K562 (cell line): ENCODE measurements around the gene FCAMR. TPM values are rescaled to one million over a fixed set of nuclear protein-coding genes. Genes with fewer than 3 reads are reported as not detected.

Experiments used
- ATAC-seq: fragments of 200-7000 bp; cut with Tn5 transposase; 3 replicates; pipeline ENCODE4 v1.9.1; 2020; ENCODE audit warnings: moderate library complexity
- BruUV-seq: library from RNA; stranded (reverse); fragments of 400-500 nt; replicated peaks from 2 replicates; lab custom pipeline; 2021; lab: Mats Ljungman, UMichigan
- CTCF ChIA-PET: fragments of 300-600 bp; formaldehyde crosslinking; extraction: SDS; loops from one replicate; lab custom pipeline; 2021; ENCODE audit warnings: low intra/inter-chr PET ratio; lab: Yijun Ruan, JAX
- POLR2A ChIA-PET: fragments of 300-600, 350-650 bp; sonication (Branson Sonifier 250); formaldehyde crosslinking; extraction: SDS; loops from one replicate; lab custom pipeline; 2021; ENCODE audit warnings: antibody characterized with exemption, inconsistent platforms; lab: Yijun Ruan, JAX
- DNase-seq, 4 experiments: peaks; one replicate each; pipeline versions ENCODE4 v3.0.0 to v3.0.0-alpha.2; 2011 to 2018; ENCODE audit warnings: low spot score in 3 of 4, mixed read lengths in 3 of 4; ENCODE audit errors: extremely low read depth in 1 of 4
- FAIRE-seq: peaks from 2 replicates; lab custom pipeline; 2011; peaks lifted over from hg19 to GRCh38; lab: Jason Lieb, UNC
- H2AFZ ChIP-seq: 2 replicates; pipeline ENCODE4 v1.6.0; 2011; ENCODE audit warnings: low read depth, low read length, control low read depth, inconsistent platforms
- H3K27ac ChIP-seq: fragments of 200-600 bp; 3 replicates; pipeline ENCODE4 v1.8.0; 2011; ENCODE audit warnings: low read depth, mild to moderate bottlenecking, control low read depth, inconsistent platforms, low read length, moderate library complexity, mixed read lengths; ENCODE audit errors: extremely low read depth
- H3K27me3 ChIP-seq, 2 experiments: fragments of 300-600 bp in 1 of 2; 2 replicates in 1 of 2; 3 replicates in 1 of 2; pipeline versions ENCODE4 v1.6.0 to v1.8.0; 2011; ENCODE audit warnings: inconsistent platforms in 2 of 2, low read length in 2 of 2, mild to moderate bottlenecking in 1 of 2, mixed read lengths in 1 of 2, moderate library complexity in 1 of 2; ENCODE audit not compliant: control insufficient read depth in 2 of 2, insufficient read depth in 2 of 2
- H3K36me3 ChIP-seq: fragments of 300-600 bp; 3 replicates; pipeline ENCODE4 v1.8.0; 2011; ENCODE audit warnings: mild to moderate bottlenecking, low read length, inconsistent platforms; ENCODE audit not compliant: control insufficient read depth, insufficient read depth
- H3K4me1 ChIP-seq, 2 experiments: fragments of 200-600 bp in 1 of 2; replicated peaks in 1 of 2; 2 replicates in 1 of 2; 3 replicates in 1 of 2; pipeline versions ENCODE4 v1.5.1 to v1.8.0; 2011; ENCODE audit warnings: inconsistent platforms in 2 of 2, low read length in 2 of 2, mild to moderate bottlenecking in 1 of 2, mixed read lengths in 1 of 2, moderate library complexity in 1 of 2; ENCODE audit not compliant: control insufficient read depth in 2 of 2, insufficient read depth in 2 of 2
- H3K4me2 ChIP-seq: 2 replicates; pipeline ENCODE4 v1.6.1; 2011; ENCODE audit warnings: low read length, control low read depth, inconsistent platforms, mixed read lengths; ENCODE audit not compliant: insufficient read depth
- H3K4me3 ChIP-seq: fragments of 200-600 bp; sonication (generic), shearing (Covaris generic); 2 replicates; pipeline ENCODE4 v1.5.1; 2016; ENCODE audit warnings: control low read depth, inconsistent platforms
- H3K79me2 ChIP-seq: fragments of 200-600 bp; 3 replicates; pipeline ENCODE4 v1.8.0; 2011; ENCODE audit warnings: low read length, inconsistent platforms; ENCODE audit not compliant: control insufficient read depth, insufficient read depth
- H3K9ac ChIP-seq, 2 experiments: 2 replicates each; pipeline versions ENCODE4 v1.6.0 to v1.6.1; 2011; ENCODE audit warnings: low read depth in 2 of 2, low read length in 2 of 2, control low read depth in 1 of 2, inconsistent platforms in 1 of 2, mild to moderate bottlenecking in 1 of 2, mixed read lengths in 1 of 2; ENCODE audit not compliant: insufficient read depth in 1 of 2
- H3K9me1 ChIP-seq: one replicate; pipeline ENCODE4 v1.6.0; 2011; ENCODE audit warnings: inconsistent platforms, mild to moderate bottlenecking, low read length, moderate library complexity; ENCODE audit not compliant: control insufficient read depth, insufficient read depth
- H3K9me3 ChIP-seq: replicated peaks from 2 replicates; pipeline ENCODE4 v1.5.1; 2011; ENCODE audit warnings: low read depth, low read length, inconsistent platforms; ENCODE audit not compliant: control insufficient read depth, insufficient read depth
- H4K20me1 ChIP-seq: replicated peaks from 2 replicates; pipeline ENCODE4 v1.6.1; 2011; ENCODE audit warnings: low read length, inconsistent platforms, mixed read lengths; ENCODE audit not compliant: control insufficient read depth, insufficient read depth
- HIVEP1 ChIP-seq: fragments of 250-450 bp; sonication (Bioruptor Pico); IDR thresholded peaks from 2 replicates; pipeline ENCODE4 v1.4.0; 2020; ENCODE audit warnings: mild to moderate bottlenecking
- POLR3G ChIP-seq: IDR thresholded peaks from 2 replicates; pipeline ENCODE4 v1.6.1; 2011; ENCODE audit not compliant: insufficient read length, insufficient replicate concordance; ENCODE audit errors: extremely low read depth
- PURB ChIP-seq: sonication (generic); formaldehyde crosslinking; IDR thresholded peaks from 2 replicates; pipeline ENCODE4 v1.9.0; 2021; ENCODE audit warnings: low read depth, mild to moderate bottlenecking, missing genetic modification reagents
- RERE ChIP-seq: sonication (generic); formaldehyde crosslinking; IDR thresholded peaks from 2 replicates; pipeline ENCODE4 v1.8.0; 2023; ENCODE audit warnings: missing genetic modification reagents, mild to moderate bottlenecking, borderline replicate concordance
- RHOXF2B ChIP-seq: fragments of 250-450 bp; sonication (Bioruptor Pico); conservative IDR thresholded peaks from 2 replicates; pipeline ENCODE4 v1.5.1; 2021
- ZBTB5 ChIP-seq: fragments of 450-650 bp; IDR thresholded peaks from 2 replicates; pipeline ENCODE4 v1.6.1; 2017; ENCODE audit warnings: antibody characterized with exemption
- ZNF384 ChIP-seq: IDR thresholded peaks from 2 replicates; pipeline ENCODE4 v1.6.1; 2012; ENCODE audit warnings: low read depth, low read length, improper control_type of control experiment
- ZNF589 ChIP-seq: fragments of 200-800 bp; sonication (Bioruptor generic); IDR thresholded peaks from 2 replicates; pipeline ENCODE4 v1.6.1; 2016; ENCODE audit warnings: low read depth, missing genetic modification characterization, missing compliant biosample characterization
- ZNF717 ChIP-seq: fragments of 250-450 bp; sonication (Bioruptor Pico); IDR thresholded peaks from 2 replicates; pipeline ENCODE4 v1.5.0; 2021
- WGBS: fragments of 100-300 bp; shearing (Covaris generic); methylation state at CpG from one replicate; pipeline ENCODE4 v1.1.6; 2016; ENCODE audit warnings: low coverage, mixed read lengths; ENCODE audit not compliant: insufficient coverage; ENCODE audit errors: missing lambda C conversion rate; 5-methylcytosine and 5-hydroxymethylcytosine counted together
- in situ Hi-C: fragments of 300-500 bp; cut with MboI; formaldehyde crosslinking; loops from 4 replicates; pipeline ENCODE4 v1.15.0; 2018; ENCODE audit warnings: inconsistent platforms, mixed read lengths
- intact Hi-C: fragments of 100-400 bp; cut with micrococcal nuclease; formaldehyde crosslinking; loops from 2 replicates; pipeline ENCODE4 v1.14.2; 2022
- polyA plus RNA-seq, 8 experiments: library from polyadenylated mRNA; depleted of rRNA in 4 of 8; stranded (reverse) in 5 of 8; unstranded in 3 of 8; fragments of >200 nt; fragmentation: Nextera tagmentation in 2 of 8; fragmentation: Illumina TruSeq in 1 of 8; extraction: Ambion mirVana in 2 of 8; extraction: Trizol in 1 of 8; gene quantifications; 2 replicates each; pipeline versions ENCODE4 v1.2.1 to v1.2.3, GENCODE V29; 2011 to 2014; ENCODE audit warnings: inconsistent platforms in 1 of 8, missing spikeins in 1 of 8
- total RNA-seq, 7 experiments: library from RNA; depleted of rRNA in 6 of 7; stranded (reverse); fragments of >200 nt in 6 of 7; fragmentation: Illumina TruSeq in 2 of 7; extraction: Trizol in 2 of 7; gene quantifications; 2 replicates each; pipeline versions ENCODE4 v1.2.1 to v1.2.3, GENCODE V29; 2011 to 2021; ENCODE audit warnings: low replicate concordance in 1 of 7
- TF ChIP-seq, protein P1 (sequence below): fragments of 450-650 bp; IDR thresholded peaks from 2 replicates; pipeline ENCODE4 v1.6.1; 2017; ENCODE audit warnings: mild to moderate bottlenecking, moderate library complexity

FCAMR gene
- total and polyA plus RNA-seq, 9 of the 15 experiments (the other 6 are each of a cell fraction or from before 2014, with no cell fraction given) = not detected

GRCh38 chr1:207004931-207005830, 34.9 kb upstream of the FCAMR start (continued):
- no peak for TF ChIP-seq ZBTB5
- TF ChIP-seq ZNF384 = no peak
- no peak for TF ChIP-seq POLR3G
- no peak for TF ChIP-seq PURB (CRISPR knock-in tag)

GRCh38 chr1:207003210-207003609, 33.0 kb upstream of the FCAMR start:
- H3K9me3 ChIP-seq = no peaks in the 10 kb centered on the region
- DNase-seq = no peak
- CTCF ChIA-PET = no interaction called here
- H3K4me1 ChIP-seq = peaks cover 8 to 38% of the 10 kb centered on the region in 2 experiments; a peak in 4 of 5 replicates
- H2AFZ ChIP-seq = peak overlapping the region; percentile 74
- no peak overlapping the region for H3K4me3 ChIP-seq
- H3K36me3 ChIP-seq = no peaks in the 10 kb centered on the region
- no peaks in the 10 kb centered on the region for H3K9me1 ChIP-seq
- H3K4me2 ChIP-seq = no peak overlapping the region
- H3K9ac ChIP-seq = peak overlapping the region in 1 of 2 experiments; percentile 61; a peak in 1 of 4 replicates
- 39% methylated on average over 4 of the region's 4 CpGs for WGBS
- POLR2A ChIA-PET = interaction anchor here (0.5 to 1.2 kb wide), 2 partner anchors 39 to 44 kb away, joined by 3 read pairs; no protein-coding TSS in a partner anchor
- in situ Hi-C loops = no loop called here
- H4K20me1 ChIP-seq = no peaks in the 10 kb centered on the region
- H3K79me2 ChIP-seq = no peaks in the 10 kb centered on the region
- H3K27ac ChIP-seq = no peak overlapping the region
- no TSS peak for BruUV-seq
- intact Hi-C loops = no loop called here
- no peaks in the 10 kb centered on the region for H3K27me3 ChIP-seq
- no peak for FAIRE-seq
- ATAC-seq = no peak
- TF ChIP-seq HIVEP1 (CRISPR knock-in tag) (no peak), ZNF589 (CRISPR knock-in tag) (no peak), RERE (no peak), RHOXF2B (CRISPR knock-in tag) (no peak), ZNF717 (no peak)
- TF ChIP-seq, protein P1, sequence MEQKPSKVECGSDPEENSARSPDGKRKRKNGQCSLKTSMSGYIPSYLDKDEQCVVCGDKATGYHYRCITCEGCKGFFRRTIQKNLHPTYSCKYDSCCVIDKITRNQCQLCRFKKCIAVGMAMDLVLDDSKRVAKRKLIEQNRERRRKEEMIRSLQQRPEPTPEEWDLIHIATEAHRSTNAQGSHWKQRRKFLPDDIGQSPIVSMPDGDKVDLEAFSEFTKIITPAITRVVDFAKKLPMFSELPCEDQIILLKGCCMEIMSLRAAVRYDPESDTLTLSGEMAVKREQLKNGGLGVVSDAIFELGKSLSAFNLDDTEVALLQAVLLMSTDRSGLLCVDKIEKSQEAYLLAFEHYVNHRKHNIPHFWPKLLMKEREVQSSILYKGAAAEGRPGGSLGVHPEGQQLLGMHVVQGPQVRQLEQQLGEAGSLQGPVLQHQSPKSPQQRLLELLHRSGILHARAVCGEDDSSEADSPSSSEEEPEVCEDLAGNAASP = no peak
